Loucy (cell line): Measurements from ENCODE around the gene SETBP1.

ENCODE experiments used
- EZH2phosphoT487 ChIP-seq: fragments of 200-600 bp; IDR thresholded peaks from 2 replicates; pipeline ENCODE4 v1.6.1; 2018; ENCODE audit warnings: antibody characterized with exemption, mild to moderate bottlenecking, moderate library complexity, borderline replicate concordance
- TF ChIP-seq, protein P1 (sequence below): fragments of 200-600 bp; sonication (generic); conservative IDR thresholded peaks from 2 replicates; pipeline ENCODE4 v1.5.1; 2014; ENCODE audit warnings: mild to moderate bottlenecking, antibody characterized with exemption, low read length

- TF ChIP-seq, protein P1, sequence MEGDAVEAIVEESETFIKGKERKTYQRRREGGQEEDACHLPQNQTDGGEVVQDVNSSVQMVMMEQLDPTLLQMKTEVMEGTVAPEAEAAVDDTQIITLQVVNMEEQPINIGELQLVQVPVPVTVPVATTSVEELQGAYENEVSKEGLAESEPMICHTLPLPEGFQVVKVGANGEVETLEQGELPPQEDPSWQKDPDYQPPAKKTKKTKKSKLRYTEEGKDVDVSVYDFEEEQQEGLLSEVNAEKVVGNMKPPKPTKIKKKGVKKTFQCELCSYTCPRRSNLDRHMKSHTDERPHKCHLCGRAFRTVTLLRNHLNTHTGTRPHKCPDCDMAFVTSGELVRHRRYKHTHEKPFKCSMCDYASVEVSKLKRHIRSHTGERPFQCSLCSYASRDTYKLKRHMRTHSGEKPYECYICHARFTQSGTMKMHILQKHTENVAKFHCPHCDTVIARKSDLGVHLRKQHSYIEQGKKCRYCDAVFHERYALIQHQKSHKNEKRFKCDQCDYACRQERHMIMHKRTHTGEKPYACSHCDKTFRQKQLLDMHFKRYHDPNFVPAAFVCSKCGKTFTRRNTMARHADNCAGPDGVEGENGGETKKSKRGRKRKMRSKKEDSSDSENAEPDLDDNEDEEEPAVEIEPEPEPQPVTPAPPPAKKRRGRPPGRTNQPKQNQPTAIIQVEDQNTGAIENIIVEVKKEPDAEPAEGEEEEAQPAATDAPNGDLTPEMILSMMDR: no peak
- TF ChIP-seq EZH2phosphoT487: no peak
Observed at GRCh38 chr18:44679914-44680272, 795 bp upstream of the SETBP1 start.
